Smooth muscle cell (in vitro differentiated cells): ENCODE measurements around the gene CLEC10A. TPM values are rescaled to one million over a fixed set of nuclear protein-coding genes. Genes with fewer than 3 reads are reported as not detected.
A peak's percentile ranks its signal among the peaks of the same experiment; 100 is the strongest.

Experiments
- DNase-seq: peaks from one replicate; lab custom pipeline; 2025; ENCODE audit not compliant: unreplicated experiment; lab: John Stamatoyannopoulos, UW
- H2AFZ ChIP-seq: fragments of 200-600 bp; sonication (generic); 2 replicates; pipeline ENCODE4 v1.6.0; 2016; ENCODE audit warnings: antibody characterized with exemption, low read depth, mild to moderate bottlenecking
- H3F3A ChIP-seq: fragments of 200-600 bp; sonication (generic); 2 replicates; pipeline ENCODE4 v1.6.0; 2017; ENCODE audit warnings: antibody characterized with exemption, low read depth
- H3K27ac ChIP-seq: fragments of 200-600 bp; sonication (generic); 2 replicates; pipeline ENCODE4 v1.5.1; 2016; ENCODE audit warnings: low read depth, mild to moderate bottlenecking
- H3K27me3 ChIP-seq: fragments of 200-600 bp; sonication (generic); 2 replicates; pipeline ENCODE4 v1.6.1; 2016; ENCODE audit warnings: low read depth, mild to moderate bottlenecking
- H3K36me3 ChIP-seq: fragments of 200-600 bp; sonication (generic); 2 replicates; pipeline ENCODE4 v1.5.1; 2016; ENCODE audit warnings: low read depth
- H3K4me1 ChIP-seq: fragments of 200-600 bp; sonication (generic); 2 replicates; pipeline ENCODE4 v1.5.1; 2016; ENCODE audit warnings: low read depth
- H3K4me2 ChIP-seq: fragments of 200-600 bp; sonication (generic); 2 replicates; pipeline ENCODE4 v1.6.0; 2016; ENCODE audit warnings: mild to moderate bottlenecking
- H3K4me3 ChIP-seq: fragments of 200-600 bp; sonication (generic); 2 replicates; pipeline ENCODE4 v1.5.1; 2016; ENCODE audit warnings: mild to moderate bottlenecking
- H3K79me2 ChIP-seq: fragments of 200-600 bp; sonication (generic); 2 replicates; pipeline ENCODE4 v1.6.0; 2016; ENCODE audit warnings: low read depth, mild to moderate bottlenecking
- H3K9ac ChIP-seq: fragments of 200-600 bp; sonication (generic); 2 replicates; pipeline ENCODE4 v1.6.0; 2016; ENCODE audit warnings: low read depth
- H3K9me3 ChIP-seq: fragments of 200-600 bp; sonication (generic); replicated peaks from 2 replicates; pipeline ENCODE4 v1.5.1; 2016; ENCODE audit warnings: low read depth
- H4K20me1 ChIP-seq: fragments of 200-600 bp; sonication (generic); 2 replicates; pipeline ENCODE4 v1.6.0; 2016; ENCODE audit warnings: low read depth
- CTCF ChIP-seq: fragments of 200-600 bp; sonication (generic); IDR thresholded peaks from 2 replicates; pipeline ENCODE4 v1.5.1; 2017; ENCODE audit warnings: borderline replicate concordance, mild to moderate bottlenecking, antibody characterized with exemption; ENCODE audit not compliant: insufficient read depth, poor library complexity, severe bottlenecking
- WGBS: methylation state at CpG from one replicate; pipeline ENCODE4 v1.1.7; 2016; ENCODE audit warnings: low lambda C conversion rate; 5-methylcytosine and 5-hydroxymethylcytosine counted together
- polyA plus RNA-seq: library from polyadenylated mRNA; unstranded; fragments of >200 nt; fragmentation: Nextera tagmentation; extraction: Ambion mirVana; gene quantifications from 2 replicates; pipeline ENCODE4 v1.2.1, GENCODE V29; 2016
- total RNA-seq: library from RNA; depleted of rRNA; stranded (reverse); fragments of >200 nt; gene quantifications from 2 replicates; pipeline ENCODE4 v1.2.3, GENCODE V29; 2014

CLEC10A gene
- total and polyA plus RNA-seq, 2 experiments from 2014 or later, result not detected

GRCh38 chr17:7038025-7038862 is 41.8 kb downstream of the CLEC10A start:
- Histone ChIP-seq H3K9ac (no peak overlapping the region), H3K36me3 (no peaks in the 10 kb centered on the region), H3K4me1 (peaks cover 7% of the 10 kb centered on the region), H3K27me3 (no peaks in the 10 kb centered on the region), H3K4me3 (no peak overlapping the region), H3K4me2 (no peak overlapping the region), H3K79me2 (no peaks in the 10 kb centered on the region), H3K9me3 (no peaks in the 10 kb centered on the region), H3F3A (peaks cover 8% of the 10 kb centered on the region), H4K20me1 (no peaks in the 10 kb centered on the region), H3K27ac (no peak overlapping the region), H2AFZ (no peak overlapping the region)
- no peak for TF ChIP-seq CTCF
- 92% methylated on average over 19 of the region's 19 CpGs for WGBS
- DNase-seq, result no peak

GRCh38 chr17:7035591-7036368 is 44.3 kb downstream of the CLEC10A start, which contains the start of gene SLC16A13:
Gene SLC16A13 (plus strand): TSS chr17:7036015. CDS start chr17:7036383, 368 bp downstream.
- peak within 1 kb of the TSS; percentile 19 for H3K9ac ChIP-seq
- H3F3A ChIP-seq, result peaks cover 4% of the 10 kb centered on the region

GRCh38 chr17:7034955-7035590 is 45.0 kb downstream of the CLEC10A start:
- no peaks in the 10 kb centered on the region for H3K79me2 ChIP-seq
- peak overlapping the region; percentile 68 for H3K4me3 ChIP-seq
- peaks cover 4% of the 10 kb centered on the region for H3F3A ChIP-seq
- TF ChIP-seq CTCF, result no peak
- peak overlapping the region; percentile 19 for H3K9ac ChIP-seq
- peak overlapping the region; percentile 43 for H3K27ac ChIP-seq
- H3K27me3 ChIP-seq, result no peaks in the 10 kb centered on the region
- H3K4me2 ChIP-seq, result peak overlapping the region; percentile 94
- WGBS, result 27% methylated on average over 7 of the region's 7 CpGs
- H3K9me3 ChIP-seq, result no peaks in the 10 kb centered on the region
- DNase-seq, result no peak
- H2AFZ ChIP-seq, result peak overlapping the region; percentile 74
- H3K36me3 ChIP-seq, result no peaks in the 10 kb centered on the region
- no peaks in the 10 kb centered on the region for H4K20me1 ChIP-seq
- H3K4me1 ChIP-seq, result peaks cover 4% of the 10 kb centered on the region

More at GRCh38 chr17:7035591-7036368, 44.3 kb downstream of the CLEC10A start, which contains the start of gene SLC16A13:
- 3% methylated on average over 50 of the region's 52 CpGs for WGBS
- Histone ChIP-seq H3K27me3 (no peaks in the 10 kb centered on the region), H3K27ac (peak within 1 kb of the TSS; percentile 43), H3K4me3 (peak within 1 kb of the TSS; percentile 68), H3K4me2 (peak within 1 kb of the TSS; percentile 94), H4K20me1 (no peaks in the 10 kb centered on the region), H3K79me2 (no peaks in the 10 kb centered on the region), H3K36me3 (no peaks in the 10 kb centered on the region), H3K4me1 (peaks cover 4% of the 10 kb centered on the region), H2AFZ (peak within 1 kb of the TSS; percentile 74), H3K9me3 (no peaks in the 10 kb centered on the region)
- peak; percentile 74 for DNase-seq
- no peak for TF ChIP-seq CTCF
